Measurements from ENCODE around the gene NUP210.

The NUP210 gene

DNA sequence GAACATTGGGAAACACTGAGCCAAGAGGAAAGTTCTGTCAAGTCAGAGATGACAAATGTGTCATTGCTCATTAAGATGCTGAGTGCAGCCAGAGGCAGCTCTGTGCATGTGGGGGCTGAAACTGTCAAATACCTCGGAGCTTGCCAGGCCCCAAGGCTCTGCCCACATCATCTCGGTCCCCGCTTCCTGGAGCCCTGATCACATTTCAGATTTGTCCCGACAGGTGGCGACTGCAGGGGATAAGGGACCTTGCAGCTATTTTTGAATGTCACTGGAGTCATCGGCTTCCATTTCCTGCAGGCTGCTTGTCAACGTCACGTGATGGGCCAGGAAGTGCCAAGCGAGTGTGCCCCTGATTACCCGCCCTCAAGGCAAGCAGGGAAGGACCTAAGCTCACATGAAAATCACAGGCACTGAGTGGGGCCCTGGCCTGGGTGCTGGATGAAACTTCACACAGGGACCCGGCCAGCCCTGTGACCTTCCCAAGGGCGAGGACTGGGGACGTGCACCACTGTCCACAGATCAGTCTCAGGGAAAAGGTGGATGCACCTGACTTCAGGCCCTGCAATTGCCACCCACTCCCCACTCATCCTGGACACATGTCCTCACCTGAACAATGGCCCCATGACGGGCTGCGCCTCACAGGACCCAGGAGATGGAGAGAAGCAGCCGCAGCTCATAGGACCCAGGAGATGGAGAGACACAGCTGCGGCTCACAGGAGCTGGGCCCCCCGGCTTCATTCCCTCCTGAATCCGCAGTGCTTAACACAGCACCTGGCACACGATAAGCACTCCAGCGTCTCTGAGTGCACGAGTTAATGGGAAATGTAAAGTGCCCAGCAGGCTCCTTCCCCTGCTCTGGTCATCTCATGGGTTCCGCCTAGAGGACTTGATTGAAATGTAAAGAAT is 73.4 kb downstream of the NUP210 start:
- no peak for DNase-seq

DNA sequence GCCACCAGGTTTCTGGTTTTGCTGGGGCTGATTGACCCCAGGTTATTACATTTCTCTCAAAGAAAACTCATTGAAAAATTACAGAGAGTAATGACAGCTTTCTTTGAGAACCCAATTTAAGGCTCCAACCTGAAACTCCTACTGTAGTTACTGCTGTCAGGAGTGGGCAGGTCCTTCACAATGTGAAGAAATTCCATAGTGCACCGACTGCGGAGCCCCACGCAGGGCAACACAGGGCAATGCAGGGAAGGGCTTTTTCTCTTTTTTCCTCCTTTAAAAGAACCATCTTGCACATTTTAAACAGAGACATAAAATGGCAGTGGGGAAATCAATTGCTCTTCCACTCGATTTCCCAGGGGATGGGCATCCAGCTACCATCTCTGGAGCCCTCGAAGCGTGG is 74.3 kb downstream of the NUP210 start:
- no peak for DNase-seq

DNA sequence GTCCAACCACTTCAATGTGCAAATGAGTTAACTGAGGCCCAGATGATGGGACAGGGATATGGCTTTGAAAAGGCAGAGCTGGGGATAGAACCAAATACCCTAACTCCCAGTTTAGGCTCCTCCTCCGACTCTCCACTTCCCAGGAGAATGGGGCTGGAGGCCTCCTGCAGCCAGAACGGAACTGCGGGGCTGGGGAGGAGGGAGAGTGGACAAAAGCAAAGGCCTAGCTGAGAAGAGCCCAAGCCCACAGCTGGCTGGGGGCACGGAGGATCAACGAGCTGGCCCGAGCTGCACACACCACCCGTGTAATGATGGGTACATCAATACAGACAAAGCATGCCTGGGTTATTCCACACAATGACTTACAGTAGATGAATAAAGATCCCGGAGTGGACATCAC is 74.8 kb downstream of the NUP210 start:
- no peak for DNase-seq

GRCh38 chr3:13344663-13345062 is 75.5 kb downstream of the NUP210 start:
- no peak for DNase-seq

GRCh38 chr3:13343601-13344000 is 76.5 kb downstream of the NUP210 start:
- DNase-seq = no peak

- DNase-seq = no peak
Measured at GRCh38 chr3:13341229-13341905, 78.8 kb downstream of the NUP210 start.

DNA sequence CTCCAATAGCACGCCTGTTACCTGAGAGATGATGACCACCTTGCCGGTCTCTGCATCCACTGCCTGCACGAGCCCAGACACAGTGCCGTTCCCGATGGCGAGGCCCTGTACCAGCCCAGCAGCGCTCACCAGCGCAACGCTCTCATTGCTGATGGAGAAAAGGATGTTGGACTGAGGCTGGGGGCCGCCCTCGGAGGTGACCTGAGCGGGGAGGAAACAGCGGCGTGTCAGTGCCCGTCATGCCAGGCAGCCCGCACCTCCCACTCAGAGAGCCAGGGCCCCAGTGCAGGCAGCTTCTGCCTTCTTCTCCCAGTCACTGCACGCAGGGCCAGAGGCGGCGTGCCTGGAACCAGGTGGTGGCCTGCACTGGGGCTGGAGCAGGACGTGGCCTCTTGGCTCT is 80.3 kb downstream of the NUP210 start:
- DNase-seq = no peak

DNA sequence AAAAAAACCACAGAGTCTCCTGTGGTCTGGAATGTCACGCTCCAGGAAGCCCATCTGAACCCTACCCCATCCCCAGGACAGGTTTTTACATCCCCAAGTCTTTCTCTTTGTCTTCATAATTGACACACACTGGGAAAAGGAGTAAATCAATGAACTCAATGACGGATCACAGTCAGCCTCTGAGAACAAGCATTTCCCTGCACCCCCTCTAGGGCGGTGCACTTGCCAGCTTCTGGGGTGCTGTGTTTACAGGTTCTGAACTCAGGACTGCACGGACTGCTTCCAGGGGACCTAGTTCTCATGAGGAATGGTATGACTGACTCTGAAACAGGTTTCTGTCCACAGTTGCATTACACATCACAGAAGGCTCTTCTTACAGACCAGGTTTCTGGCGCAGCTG is 81.1 kb downstream of the NUP210 start:
- DNase-seq = no peak

GRCh38 chr3:13338231-13338630 is 81.9 kb downstream of the NUP210 start:
- no peak for DNase-seq

DNA sequence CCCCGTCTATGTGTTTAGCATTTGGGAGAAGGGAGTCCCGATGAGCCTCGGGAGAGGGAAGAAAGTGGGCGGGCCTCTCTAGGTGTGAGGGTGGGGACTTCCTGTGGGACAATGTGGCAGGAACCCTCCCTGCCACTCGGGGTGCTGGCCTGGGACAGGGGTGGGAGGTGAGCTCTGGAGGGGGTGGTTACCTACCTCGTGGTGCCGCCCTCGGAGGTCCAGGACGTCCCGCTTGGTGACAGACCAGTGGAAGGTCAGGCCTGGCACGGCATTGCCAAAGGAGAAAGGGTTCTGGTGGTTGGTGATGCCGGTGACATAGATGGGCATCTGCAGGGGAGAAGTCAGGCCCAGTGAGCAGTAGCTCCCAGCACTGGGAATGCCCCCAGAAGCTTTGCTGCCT is 83.5 kb downstream of the NUP210 start:
- DNase-seq = no peak

- DNase-seq = no peak
Measured at GRCh38 chr3:13335503-13335902, 84.6 kb downstream of the NUP210 start.

GRCh38 chr3:13335059-13335458 is 85.1 kb downstream of the NUP210 start:
- no peak for DNase-seq

DNA sequence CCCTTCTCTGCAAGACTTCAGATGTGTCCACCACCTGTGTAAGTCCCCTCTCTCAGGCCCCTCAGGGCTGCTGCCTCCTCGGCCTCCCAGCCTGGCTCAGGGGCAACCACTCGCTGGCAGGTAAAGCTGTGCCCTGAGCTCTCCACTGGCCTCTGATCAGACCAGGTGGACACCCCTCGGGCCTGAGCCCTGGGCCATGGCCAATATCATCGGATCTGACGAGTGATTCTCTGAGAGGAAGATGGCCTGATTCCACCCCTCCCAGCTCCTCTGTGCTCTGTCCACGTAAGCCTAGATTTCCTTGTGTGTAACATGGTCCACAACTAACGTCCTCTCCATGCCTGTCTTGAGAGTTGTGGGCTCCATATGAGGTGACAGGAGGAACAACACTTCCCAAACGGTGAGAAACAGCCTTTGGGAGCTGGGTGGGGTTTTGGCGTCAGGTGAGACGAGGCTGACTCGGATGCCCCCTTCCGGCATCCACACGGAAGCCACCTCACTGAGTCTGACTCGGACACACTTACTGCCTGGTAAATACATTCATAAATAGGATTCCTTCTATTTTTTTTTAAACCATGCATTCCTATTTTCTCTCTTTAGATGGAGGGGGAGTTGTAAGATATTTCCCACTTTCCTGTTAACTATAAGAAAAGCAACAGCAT is 86.8 kb downstream of the NUP210 start:
- DNase-seq = no peak

GRCh38 chr3:13332740-13333139 is 87.4 kb downstream of the NUP210 start:
- no peak for DNase-seq

DNA sequence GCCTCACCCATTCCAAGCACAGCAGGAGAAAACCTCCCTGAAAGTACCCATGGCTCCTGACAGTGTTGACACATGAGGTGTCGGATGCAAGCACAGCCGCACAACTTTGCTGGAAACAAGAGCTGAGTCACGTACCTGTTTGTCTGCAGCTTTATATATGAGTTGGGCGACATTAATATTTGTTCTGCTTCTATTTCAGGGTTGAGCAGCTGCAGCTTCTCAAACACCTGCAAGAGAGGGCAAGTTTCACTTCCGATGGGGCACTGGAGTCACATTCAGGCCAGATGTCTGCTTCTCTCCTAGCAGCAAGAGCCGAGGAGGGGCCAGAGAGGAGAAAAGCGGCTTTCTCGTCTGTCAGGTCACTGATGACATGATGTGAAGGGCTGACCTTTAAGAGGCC is 88.0 kb downstream of the NUP210 start:
- DNase-seq = no peak

GRCh38 chr3:13329746-13330145 is 90.4 kb downstream of the NUP210 start:
- DNase-seq = no peak

GRCh38 chr3:13325892-13326443 is 94.2 kb downstream of the NUP210 start:
- DNase-seq = no peak

DNA sequence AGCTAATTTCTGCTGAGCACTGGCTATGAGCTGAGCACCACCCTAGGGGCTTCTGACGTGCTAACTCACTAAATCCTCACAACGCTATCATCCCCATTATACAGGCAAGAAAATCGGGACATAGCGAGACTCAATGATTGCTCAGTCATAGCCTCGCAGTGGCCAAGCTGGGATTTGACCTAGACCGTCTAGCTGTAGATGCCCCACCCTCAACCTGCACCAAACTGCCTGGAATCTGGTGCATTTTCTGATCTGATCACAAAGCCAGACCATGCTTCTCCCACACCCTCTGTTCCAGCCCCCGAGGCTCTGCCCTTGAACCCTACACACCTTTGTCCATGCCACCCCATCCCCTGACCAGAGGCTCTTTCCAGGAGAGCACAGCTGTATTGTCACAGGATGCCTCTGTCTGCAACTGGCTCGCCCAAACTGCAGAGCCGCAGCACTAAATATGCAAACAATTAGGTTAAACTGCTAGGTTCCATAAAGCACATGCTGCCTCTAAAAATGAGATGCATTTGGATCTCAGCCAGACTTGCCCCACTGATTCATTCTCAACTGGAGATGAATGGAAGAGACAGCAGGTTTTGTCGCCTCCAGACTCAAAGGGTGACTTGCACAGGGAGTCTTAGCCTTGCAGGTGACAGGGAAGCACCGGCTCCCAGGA is 95.2 kb downstream of the NUP210 start:
- no peak for DNase-seq

GRCh38 chr3:13323822-13324221 is 96.3 kb downstream of the NUP210 start:
- no peak for DNase-seq

GRCh38 chr3:13322324-13322723 is 97.8 kb downstream of the NUP210 start:
- no peak for DNase-seq

- no peak for DNase-seq
Measured at GRCh38 chr3:13319564-13320220, 100.4 kb downstream of the NUP210 start.

Measured in NCI-H1930 (cell line).